AG04450 (cell line): ENCODE data around the gene TLX2. TPM values are rescaled to one million over a fixed set of nuclear protein-coding genes. Genes with fewer than 3 reads are reported as not detected.

ENCODE experiments used
- CTCF ChIA-PET: fragments of 300-600, 350-600 bp; formaldehyde crosslinking; extraction: SDS; loops from one replicate; lab custom pipeline; 2022; ENCODE audit warnings: antibody characterized with exemption, inconsistent platforms; lab: Charles Lee
- POLR2A ChIA-PET: fragments of 350-600 bp; formaldehyde crosslinking; extraction: SDS; loops from one replicate; lab custom pipeline; 2021; ENCODE audit warnings: antibody characterized with exemption, inconsistent platforms; lab: Yijun Ruan, JAX
- DNase-seq: peaks from one replicate; pipeline ENCODE4 v3.0.0-alpha.2; 2011; ENCODE audit warnings: low read depth, low spot score
- H3K27ac ChIP-seq: one replicate; pipeline ENCODE4 v1.5.1; 2012; ENCODE audit warnings: low read depth, low read length, control low read depth
- H3K27me3 ChIP-seq: one replicate; pipeline ENCODE4 v1.6.0; 2012; ENCODE audit warnings: low read length; ENCODE audit not compliant: control insufficient read depth, insufficient read depth
- H3K4me3 ChIP-seq: 2 replicates; pipeline ENCODE4 v1.5.1; 2011; ENCODE audit warnings: mild to moderate bottlenecking, low read depth, low read length, control low read depth
- H3K9me3 ChIP-seq: 2 replicates; pipeline ENCODE4 v1.5.1; 2012; ENCODE audit warnings: low read length; ENCODE audit not compliant: control insufficient read depth, insufficient read depth
- polyA plus RNA-seq: library from polyadenylated mRNA; depleted of rRNA; stranded (reverse); fragments of >200 nt; gene quantifications from 2 replicates; pipeline ENCODE4 v1.2.3, GENCODE V29; 2011
- TF ChIP-seq, protein P1 (sequence below): IDR thresholded peaks from 2 replicates; pipeline ENCODE4 v1.5.1; 2011; ENCODE audit warnings: low read depth, low read length, control low read depth, inconsistent platforms

TLX2 gene
- polyA plus RNA-seq, 1 experiment: not detected

DNA sequence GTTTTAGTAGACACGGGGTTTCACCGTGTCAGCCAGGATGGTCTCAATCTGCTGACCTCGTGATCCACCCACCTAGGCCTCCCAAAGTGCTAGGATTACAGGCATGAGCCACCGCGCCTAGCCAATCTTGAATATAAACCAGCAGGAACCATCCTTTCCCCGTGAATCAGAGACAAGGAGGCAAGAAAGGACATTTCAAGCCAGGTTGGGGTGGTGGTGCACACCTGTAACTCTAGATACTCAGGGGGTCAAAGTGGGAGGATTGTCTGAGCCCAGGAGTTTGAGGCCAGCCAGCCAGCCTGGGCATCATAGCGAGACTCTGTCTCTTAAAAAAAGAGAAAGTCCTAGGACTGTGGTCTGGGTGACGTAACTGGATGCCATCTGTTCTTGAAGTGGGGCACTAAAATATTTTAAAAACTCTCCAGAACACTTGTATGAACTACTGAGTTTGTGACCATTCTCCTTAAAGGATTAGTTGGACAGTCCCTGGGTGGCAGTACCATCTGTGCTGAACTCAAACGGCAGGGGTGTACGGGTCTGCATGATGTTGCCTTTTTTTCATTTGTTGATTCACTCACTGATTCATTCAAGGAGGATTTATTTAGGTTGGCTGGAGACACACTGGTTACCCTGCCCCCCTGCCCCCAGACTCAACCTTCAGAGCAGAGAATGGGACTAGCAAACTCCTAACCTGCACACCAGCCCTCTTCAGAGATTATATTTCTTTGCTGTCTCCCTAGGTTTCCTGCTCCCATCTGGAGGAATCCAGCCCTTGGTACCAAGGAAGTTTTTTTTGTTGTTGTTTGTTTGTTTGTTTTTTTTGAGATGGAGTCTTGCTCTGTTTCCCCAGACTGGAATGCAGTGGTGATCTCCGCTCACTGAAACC lies 2.9 kb upstream of the TLX2 start:
- H3K27me3 ChIP-seq: peaks cover 53% of the 10 kb centered on the region
- CTCF ChIA-PET: no interaction called here
- no peak overlapping the region for H3K4me3 ChIP-seq
- DNase-seq: no peak
- POLR2A ChIA-PET: interaction anchor here (0.8 kb wide), 1 partner anchor 15 kb away, joined by 8 read pairs; the partner anchor contains the start of gene DQX1
- TF ChIP-seq, protein P1, sequence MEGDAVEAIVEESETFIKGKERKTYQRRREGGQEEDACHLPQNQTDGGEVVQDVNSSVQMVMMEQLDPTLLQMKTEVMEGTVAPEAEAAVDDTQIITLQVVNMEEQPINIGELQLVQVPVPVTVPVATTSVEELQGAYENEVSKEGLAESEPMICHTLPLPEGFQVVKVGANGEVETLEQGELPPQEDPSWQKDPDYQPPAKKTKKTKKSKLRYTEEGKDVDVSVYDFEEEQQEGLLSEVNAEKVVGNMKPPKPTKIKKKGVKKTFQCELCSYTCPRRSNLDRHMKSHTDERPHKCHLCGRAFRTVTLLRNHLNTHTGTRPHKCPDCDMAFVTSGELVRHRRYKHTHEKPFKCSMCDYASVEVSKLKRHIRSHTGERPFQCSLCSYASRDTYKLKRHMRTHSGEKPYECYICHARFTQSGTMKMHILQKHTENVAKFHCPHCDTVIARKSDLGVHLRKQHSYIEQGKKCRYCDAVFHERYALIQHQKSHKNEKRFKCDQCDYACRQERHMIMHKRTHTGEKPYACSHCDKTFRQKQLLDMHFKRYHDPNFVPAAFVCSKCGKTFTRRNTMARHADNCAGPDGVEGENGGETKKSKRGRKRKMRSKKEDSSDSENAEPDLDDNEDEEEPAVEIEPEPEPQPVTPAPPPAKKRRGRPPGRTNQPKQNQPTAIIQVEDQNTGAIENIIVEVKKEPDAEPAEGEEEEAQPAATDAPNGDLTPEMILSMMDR: no peak
- H3K27ac ChIP-seq: no peak overlapping the region
- H3K9me3 ChIP-seq: peaks cover 15% of the 10 kb centered on the region; the same call in 1 of the 2 replicates

DNA sequence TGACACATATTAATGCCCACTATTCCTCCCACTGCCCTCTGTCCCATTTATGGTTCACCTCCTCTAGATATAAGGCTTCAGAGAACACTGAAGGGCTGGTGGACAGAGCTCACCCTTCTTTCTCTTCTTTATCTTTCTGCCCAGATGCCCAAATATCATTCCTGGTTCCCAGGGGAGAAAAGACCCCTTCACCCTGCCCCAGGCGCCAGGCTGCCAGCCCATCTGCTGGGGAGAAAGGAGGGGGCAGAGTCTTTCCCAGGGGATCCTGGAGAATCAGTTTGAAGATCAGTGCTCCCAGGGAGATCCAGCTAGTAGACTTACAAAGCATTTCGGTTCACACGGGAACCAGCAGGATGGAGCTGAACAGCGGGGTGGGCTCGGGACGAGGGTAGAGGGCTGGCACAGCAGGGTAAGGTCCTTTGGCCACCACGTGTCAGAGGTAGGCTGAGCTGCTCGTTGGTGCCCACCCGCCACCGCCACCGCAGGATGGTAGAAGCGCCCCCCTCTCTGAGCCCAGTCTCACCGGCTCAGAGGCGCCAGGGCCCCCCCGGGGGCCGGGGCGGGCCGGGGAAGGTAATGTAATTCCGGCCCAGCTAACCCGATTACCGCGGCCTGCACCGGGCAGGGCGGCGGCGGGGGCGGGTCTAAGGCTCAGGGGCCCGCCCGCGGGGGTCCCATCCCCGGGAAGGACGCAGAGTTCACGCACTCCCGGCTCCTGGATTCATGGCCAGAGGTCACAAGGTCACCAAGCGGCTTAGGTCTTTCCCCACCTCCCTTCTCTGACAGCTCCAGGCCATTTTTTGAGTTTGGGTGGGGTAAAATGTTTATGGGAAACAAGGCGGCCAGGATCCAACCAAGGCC lies 1.3 kb upstream of the TLX2 start:
- Histone ChIP-seq H3K9me3 (peaks cover 18% of the 10 kb centered on the region; the same call in 1 of the 2 replicates), H3K4me3 (no peak overlapping the region), H3K27ac (no peak overlapping the region), H3K27me3 (peaks cover 66% of the 10 kb centered on the region)
- POLR2A ChIA-PET: no interaction called here
- no peak for DNase-seq
- TF ChIP-seq, protein P1: no peak
- CTCF ChIA-PET: no interaction called here

DNA sequence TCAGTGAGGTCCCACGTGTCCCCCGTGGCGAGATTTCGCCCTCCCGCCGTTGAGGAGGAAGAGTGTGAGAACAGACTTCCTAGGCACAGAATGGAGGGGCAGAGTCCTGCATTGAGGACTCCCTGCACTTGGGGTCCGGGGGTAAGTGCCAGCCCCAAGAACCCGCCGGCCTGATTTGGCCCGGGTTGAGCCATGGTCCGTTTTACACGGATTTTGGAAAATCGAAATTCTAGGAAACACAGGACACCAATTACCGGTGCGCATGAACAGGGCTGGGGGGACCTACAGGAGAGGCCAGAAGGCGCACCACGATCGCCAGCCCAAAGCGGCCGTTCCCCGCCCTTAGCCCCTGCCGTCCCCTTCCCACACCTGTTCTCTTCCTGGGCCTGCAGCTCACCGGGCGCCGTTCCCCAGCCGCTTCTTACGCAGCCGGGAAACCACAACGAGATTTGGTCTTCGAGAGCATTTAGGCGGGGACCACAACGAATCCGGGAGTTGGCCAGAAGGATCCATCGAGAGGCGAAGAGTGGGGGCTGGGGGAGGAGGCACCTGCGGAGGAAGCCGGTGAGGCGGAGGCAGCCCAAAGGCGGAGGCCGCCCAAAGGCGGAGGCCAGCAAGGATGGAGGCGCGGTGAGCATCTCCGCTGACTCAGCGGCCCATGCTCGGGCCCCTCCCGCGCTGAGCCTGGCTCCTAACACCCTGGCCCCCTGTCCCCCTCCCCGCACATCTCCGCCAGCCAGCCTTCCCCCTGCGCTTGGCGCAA lies 464 bp upstream of the TLX2 start:
- Histone ChIP-seq H3K27ac (no peak overlapping the region), H3K27me3 (peaks cover 74% of the 10 kb centered on the region), H3K4me3 (no peak overlapping the region), H3K9me3 (peaks cover 18% of the 10 kb centered on the region; the same call in 1 of the 2 replicates)
- TF ChIP-seq, protein P1: no peak
- CTCF ChIA-PET: no interaction called here
- DNase-seq: no peak
- POLR2A ChIA-PET: no interaction called here

DNA sequence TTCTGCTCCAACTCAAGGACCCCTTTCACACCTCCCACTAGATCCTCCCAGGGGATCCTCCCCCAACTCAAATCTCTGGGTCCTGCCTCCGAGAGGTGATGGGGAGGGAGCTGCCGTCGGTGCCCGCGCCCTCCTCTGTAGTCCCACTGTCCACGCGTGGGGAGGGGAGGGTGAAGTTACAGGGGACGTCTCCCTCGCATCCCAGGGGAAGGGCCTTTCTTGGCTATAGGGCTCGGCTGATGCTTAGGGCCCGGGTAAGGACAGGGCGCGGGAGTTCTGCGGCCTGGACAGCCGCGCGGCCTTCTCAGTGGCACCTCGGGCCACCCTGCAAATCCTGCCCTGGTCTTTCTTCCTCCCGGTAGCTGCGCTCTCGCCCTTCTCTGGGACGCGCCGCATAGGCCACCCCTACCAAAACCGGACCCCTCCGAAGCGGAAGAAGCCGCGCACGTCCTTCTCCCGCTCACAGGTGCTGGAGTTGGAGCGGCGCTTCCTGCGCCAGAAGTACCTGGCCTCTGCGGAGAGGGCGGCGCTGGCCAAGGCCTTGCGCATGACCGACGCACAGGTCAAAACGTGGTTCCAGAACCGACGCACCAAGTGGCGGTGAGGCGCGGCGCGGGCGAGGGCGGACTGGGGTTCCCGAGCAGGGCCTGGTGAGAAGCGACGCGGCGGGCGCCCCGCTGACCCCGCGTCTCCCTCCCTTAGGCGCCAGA lies 1.2 kb downstream of the TLX2 start:
- Histone ChIP-seq H3K4me3 (no peak overlapping the region), H3K27ac (no peak overlapping the region), H3K9me3 (peaks cover 18% of the 10 kb centered on the region; the same call in 1 of the 2 replicates), H3K27me3 (peaks cover 89% of the 10 kb centered on the region)
- DNase-seq: no peak
- ChIA-PET CTCF (no interaction called here), POLR2A (no interaction called here)
- TF ChIP-seq, protein P1: no peak
